Body of pancreas (tissue), 4 donors: Measurements from ENCODE around the gene UBR4.

ENCODE experiments used
- POLR2A ChIP-seq, 3 donors: fragments of 450-650 bp; IDR thresholded peaks; one replicate each; pipeline ENCODE4 v1.6.1; 2016; ENCODE audit warnings: antibody characterized with exemption in 3 of 3, mild to moderate bottlenecking in 2 of 3
- TF ChIP-seq, protein P1 (sequence below), 7 experiments: fragments of 450-650 bp in 4 of 7; fragments of 200-600 bp in 3 of 7; sonication (generic) in 3 of 7; IDR thresholded peaks; one replicate each; pipeline ENCODE4 v1.5.1; 2016 to 2019; ENCODE audit warnings: antibody characterized with exemption in 7 of 7

DNA sequence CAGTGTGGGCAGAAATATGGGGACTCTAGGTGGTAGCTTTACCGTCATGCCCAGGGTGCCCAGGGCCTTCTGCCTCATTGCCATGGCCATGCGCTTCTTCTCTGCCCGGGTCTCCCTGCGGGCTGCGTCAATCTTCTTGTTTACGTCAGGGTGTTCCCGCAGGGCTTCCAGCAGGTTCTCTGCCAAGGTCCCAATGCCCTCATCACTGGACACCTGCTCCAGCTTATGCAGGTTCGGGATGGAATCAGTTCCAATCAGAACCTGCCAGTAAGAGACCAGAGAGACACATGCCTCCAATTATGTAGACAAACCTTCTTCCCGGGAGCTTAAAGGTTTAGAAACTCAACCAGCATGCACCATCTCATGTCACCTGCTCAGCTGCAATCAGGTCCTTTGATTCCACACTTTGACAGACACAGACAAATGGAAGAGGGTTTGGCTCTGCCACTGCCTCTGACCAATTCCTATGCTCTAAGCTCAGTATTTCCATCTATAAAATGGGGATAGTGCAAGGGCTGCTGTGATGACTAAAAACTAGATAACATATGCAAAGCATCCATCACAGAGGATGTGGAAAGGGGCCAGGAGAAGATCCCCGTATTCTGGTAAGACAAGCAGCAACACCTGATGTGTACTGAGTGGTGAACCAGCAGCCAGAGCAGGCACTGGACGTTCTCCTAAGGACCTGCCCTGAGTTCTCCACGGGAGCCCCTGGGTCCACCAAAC lies 121.2 kb downstream of the UBR4 start:
- no peak for TF ChIP-seq POLR2A (IDR thresholded peaks at IDR 0.05)
- TF ChIP-seq, protein P1, sequence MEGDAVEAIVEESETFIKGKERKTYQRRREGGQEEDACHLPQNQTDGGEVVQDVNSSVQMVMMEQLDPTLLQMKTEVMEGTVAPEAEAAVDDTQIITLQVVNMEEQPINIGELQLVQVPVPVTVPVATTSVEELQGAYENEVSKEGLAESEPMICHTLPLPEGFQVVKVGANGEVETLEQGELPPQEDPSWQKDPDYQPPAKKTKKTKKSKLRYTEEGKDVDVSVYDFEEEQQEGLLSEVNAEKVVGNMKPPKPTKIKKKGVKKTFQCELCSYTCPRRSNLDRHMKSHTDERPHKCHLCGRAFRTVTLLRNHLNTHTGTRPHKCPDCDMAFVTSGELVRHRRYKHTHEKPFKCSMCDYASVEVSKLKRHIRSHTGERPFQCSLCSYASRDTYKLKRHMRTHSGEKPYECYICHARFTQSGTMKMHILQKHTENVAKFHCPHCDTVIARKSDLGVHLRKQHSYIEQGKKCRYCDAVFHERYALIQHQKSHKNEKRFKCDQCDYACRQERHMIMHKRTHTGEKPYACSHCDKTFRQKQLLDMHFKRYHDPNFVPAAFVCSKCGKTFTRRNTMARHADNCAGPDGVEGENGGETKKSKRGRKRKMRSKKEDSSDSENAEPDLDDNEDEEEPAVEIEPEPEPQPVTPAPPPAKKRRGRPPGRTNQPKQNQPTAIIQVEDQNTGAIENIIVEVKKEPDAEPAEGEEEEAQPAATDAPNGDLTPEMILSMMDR (IDR thresholded peaks at IDR 0.05) = no peak
